SK-N-SH (cell line): ENCODE data around the gene GREM2.

Experiments used
- EZH2phosphoT487 ChIP-seq: fragments of 200-600 bp; sonication (generic); IDR thresholded peaks from 2 replicates; pipeline ENCODE4 v1.6.1; 2017; ENCODE audit warnings: low read depth, mixed run types, mild to moderate bottlenecking, antibody characterized with exemption, moderate library complexity, borderline replicate concordance
- TF ChIP-seq, protein P1 (sequence below): IDR thresholded peaks from 2 replicates; pipeline ENCODE4 v1.4.0; 2012; ENCODE audit warnings: low read depth, borderline replicate concordance
- TF ChIP-seq, protein P2 (sequence below): fragments of 200-600 bp; sonication (generic); IDR thresholded peaks from 2 replicates; pipeline ENCODE4 v1.6.1; 2017; ENCODE audit warnings: antibody characterized with exemption, mild to moderate bottlenecking, moderate library complexity

DNA sequence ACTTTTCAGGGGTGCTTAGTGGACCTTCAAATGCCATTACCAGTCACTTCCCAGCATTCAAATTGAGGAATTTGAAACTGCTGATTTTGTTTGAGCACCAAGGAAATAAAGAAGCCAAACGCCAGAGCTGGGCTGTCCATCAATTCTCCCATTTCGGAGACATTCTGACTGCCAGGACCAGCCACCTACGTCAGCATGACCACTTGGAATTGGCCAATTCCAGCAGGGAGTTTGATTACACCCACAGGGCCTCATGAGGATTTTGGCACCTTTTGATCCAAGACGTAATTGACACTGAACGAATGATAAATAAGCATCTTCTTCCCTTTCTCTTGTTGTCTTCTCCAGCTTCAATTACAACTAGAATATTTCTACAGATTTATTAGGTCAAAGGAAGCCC lies 40.2 kb downstream of the GREM2 start:
- TF ChIP-seq, protein P1, sequence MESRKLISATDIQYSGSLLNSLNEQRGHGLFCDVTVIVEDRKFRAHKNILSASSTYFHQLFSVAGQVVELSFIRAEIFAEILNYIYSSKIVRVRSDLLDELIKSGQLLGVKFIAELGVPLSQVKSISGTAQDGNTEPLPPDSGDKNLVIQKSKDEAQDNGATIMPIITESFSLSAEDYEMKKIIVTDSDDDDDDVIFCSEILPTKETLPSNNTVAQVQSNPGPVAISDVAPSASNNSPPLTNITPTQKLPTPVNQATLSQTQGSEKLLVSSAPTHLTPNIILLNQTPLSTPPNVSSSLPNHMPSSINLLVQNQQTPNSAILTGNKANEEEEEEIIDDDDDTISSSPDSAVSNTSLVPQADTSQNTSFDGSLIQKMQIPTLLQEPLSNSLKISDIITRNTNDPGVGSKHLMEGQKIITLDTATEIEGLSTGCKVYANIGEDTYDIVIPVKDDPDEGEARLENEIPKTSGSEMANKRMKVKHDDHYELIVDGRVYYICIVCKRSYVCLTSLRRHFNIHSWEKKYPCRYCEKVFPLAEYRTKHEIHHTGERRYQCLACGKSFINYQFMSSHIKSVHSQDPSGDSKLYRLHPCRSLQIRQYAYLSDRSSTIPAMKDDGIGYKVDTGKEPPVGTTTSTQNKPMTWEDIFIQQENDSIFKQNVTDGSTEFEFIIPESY = no peak
- no peak for TF ChIP-seq EZH2phosphoT487
- TF ChIP-seq, protein P2, sequence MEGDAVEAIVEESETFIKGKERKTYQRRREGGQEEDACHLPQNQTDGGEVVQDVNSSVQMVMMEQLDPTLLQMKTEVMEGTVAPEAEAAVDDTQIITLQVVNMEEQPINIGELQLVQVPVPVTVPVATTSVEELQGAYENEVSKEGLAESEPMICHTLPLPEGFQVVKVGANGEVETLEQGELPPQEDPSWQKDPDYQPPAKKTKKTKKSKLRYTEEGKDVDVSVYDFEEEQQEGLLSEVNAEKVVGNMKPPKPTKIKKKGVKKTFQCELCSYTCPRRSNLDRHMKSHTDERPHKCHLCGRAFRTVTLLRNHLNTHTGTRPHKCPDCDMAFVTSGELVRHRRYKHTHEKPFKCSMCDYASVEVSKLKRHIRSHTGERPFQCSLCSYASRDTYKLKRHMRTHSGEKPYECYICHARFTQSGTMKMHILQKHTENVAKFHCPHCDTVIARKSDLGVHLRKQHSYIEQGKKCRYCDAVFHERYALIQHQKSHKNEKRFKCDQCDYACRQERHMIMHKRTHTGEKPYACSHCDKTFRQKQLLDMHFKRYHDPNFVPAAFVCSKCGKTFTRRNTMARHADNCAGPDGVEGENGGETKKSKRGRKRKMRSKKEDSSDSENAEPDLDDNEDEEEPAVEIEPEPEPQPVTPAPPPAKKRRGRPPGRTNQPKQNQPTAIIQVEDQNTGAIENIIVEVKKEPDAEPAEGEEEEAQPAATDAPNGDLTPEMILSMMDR = no peak
